Measurements from ENCODE around the gene SBNO1.
"Not testable (repeated sequence)": the region's sequence is repeated elsewhere in the genome, so short reads cannot be mapped to it uniquely, and the experiment has no call there.

DNA sequence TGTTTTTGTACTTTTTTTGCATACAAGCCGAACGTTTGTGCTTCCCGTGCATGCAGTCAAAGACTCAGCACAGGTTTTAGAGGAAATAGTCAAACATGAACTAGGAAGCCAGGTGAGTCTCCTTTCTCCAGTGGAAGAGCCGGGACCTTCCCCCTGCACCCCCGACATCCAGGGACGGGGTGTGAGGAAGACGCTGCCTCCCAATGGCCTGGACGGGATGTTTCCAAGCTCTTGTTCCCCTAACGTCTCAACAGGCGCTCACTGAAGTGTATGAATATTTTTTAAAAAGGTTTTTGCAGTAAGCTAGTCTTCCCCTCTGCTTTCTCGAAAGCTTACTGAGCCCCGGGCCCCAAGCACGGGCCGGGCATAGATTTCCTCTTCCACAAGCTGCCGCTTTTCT is 43.3 kb upstream of the SBNO1 start:
- not testable (repeated sequence) for TF ChIP-seq POLR2A (IDR thresholded peaks at IDR 0.05)
- TF ChIP-seq, protein P1, sequence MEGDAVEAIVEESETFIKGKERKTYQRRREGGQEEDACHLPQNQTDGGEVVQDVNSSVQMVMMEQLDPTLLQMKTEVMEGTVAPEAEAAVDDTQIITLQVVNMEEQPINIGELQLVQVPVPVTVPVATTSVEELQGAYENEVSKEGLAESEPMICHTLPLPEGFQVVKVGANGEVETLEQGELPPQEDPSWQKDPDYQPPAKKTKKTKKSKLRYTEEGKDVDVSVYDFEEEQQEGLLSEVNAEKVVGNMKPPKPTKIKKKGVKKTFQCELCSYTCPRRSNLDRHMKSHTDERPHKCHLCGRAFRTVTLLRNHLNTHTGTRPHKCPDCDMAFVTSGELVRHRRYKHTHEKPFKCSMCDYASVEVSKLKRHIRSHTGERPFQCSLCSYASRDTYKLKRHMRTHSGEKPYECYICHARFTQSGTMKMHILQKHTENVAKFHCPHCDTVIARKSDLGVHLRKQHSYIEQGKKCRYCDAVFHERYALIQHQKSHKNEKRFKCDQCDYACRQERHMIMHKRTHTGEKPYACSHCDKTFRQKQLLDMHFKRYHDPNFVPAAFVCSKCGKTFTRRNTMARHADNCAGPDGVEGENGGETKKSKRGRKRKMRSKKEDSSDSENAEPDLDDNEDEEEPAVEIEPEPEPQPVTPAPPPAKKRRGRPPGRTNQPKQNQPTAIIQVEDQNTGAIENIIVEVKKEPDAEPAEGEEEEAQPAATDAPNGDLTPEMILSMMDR (IDR thresholded peaks at IDR 0.05), result not testable (repeated sequence)
